ENCODE results near the gene IFI27L2.

The IFI27L2 gene

GRCh38 chr14:94123296-94123695 lies 6.1 kb downstream of the IFI27L2 start:
- no peak for DNase-seq (ENCODE audit: low read depth in 2 of 2)

DNA sequence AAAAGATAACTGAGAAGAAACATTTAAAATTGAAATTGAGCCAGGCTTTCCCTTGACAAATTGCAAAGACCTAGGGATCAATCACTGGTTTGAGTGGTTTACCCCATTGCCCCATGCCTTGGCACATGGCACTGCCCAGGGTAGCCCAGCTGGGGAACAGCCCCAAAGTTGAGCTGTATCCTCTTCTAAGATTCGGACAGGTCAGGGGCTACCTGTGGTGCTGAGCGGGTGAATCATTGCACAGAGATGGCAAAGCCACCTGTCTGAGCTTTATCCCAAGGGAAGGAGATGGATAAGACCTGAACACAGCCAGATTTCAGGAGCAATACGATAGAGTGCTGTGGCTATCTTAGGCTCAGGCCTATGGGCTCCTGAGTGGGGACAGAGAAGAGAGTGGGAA lies 7.0 kb downstream of the IFI27L2 start:
- no peak for DNase-seq (ENCODE audit: low read depth in 2 of 2)

GRCh38 chr14:94121485-94121884 lies 7.9 kb downstream of the IFI27L2 start:
- DNase-seq (ENCODE audit: low read depth in 2 of 2): no peak

GRCh38 chr14:94120667-94121340 lies 8.6 kb downstream of the IFI27L2 start:
- no peak for DNase-seq (ENCODE audit: low read depth in 2 of 2)

- DNase-seq (ENCODE audit: low read depth in 2 of 2): no peak
These were observed 10.3 kb downstream of the IFI27L2 start for GRCh38 chr14:94119071-94119470.

- no peak for DNase-seq (ENCODE audit: low read depth in 2 of 2)
These were observed 11.5 kb downstream of the IFI27L2 start for GRCh38 chr14:94117856-94118255.

- DNase-seq (ENCODE audit: low read depth in 2 of 2): no peak
These were observed 12.7 kb downstream of the IFI27L2 start for GRCh38 chr14:94116701-94117100.

- DNase-seq (ENCODE audit: low read depth in 2 of 2): no peak
These were observed 13.8 kb downstream of the IFI27L2 start for GRCh38 chr14:94115631-94116030.

DNA sequence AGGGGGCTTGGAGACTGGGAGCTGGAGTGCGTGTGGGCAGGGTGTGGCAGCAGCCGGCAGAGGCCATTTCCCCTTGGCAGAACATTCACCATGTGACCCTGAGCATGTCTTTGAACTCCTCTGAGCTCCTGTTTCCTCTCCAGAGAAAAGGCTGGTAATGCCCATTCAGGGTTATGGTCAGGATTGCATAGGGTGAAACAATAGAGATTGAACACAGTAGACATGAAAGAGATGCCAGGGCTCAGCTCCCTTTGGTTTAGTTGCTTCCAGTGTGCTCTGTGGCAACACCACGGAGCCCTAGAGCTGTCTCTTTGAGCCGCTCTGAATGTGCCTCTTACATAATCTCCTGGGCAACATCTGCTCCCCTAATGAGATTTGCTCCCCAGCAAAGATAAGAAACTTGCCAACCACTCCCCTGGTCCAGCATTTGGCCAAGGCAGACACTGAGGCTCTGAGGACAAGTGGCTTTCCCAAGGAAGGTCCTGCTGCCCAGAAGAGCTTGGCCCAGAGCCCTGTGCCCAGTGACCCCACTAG lies 14.3 kb downstream of the IFI27L2 start:
- DNase-seq (ENCODE audit: low read depth in 2 of 2): no peak

DNA sequence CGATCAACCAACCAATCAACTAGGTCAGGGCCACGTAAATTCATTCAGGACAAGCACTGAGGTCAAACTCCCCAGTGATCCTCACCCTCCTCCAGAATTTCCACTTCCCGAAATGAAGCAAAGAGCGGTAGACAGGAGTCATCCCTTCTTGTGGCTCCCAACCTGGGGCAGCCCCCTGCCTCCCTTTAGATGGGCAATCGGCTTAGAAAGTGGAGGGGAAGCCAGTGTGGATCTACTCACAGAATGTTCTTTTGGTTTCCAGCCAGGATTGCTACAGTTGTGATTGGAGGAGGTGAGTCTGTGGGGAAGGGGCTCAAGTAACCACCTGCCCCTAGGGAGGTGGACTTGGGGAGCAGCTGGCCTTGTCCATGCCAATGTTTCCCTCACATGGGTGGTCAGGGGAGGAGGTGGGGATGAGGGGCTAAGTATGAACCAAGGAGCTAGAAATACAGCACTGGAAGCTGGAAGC lies 14.8 kb downstream of the IFI27L2 start:
- DNase-seq (ENCODE audit: low read depth in 2 of 2): no peak

DNA sequence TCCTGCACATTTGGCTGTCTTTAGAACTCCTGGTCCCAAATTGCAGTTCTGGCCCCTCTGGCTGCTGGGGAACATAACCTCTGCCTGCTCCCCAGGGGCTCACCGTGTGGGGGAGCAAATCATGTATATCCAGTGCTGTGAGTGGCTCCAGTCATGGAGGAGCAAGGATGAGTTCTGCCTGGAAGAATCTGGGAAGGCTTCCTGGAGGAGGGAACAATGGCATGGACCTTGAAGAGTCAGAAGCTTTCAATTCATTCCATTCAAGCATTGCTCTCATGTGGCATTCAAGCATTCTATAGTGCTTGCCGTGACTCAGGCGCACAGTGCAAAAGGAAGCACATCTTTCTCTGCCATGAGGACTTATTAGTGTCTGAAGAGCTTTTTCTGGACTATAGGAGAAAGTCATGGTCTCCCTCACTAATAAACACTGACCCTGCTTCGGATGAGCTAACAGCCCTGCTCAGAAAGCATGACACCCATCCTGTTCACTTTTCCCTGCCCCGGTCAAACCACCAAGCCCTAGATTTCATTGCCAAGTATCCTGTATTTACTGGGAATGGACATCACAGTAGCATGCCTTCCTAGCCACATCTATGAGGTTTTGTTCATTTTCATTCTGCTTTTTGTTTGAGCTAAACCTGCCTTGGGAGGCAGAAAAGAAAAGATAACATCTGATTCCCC lies 15.4 kb downstream of the IFI27L2 start:
- no peak for DNase-seq (ENCODE audit: low read depth in 2 of 2)

GRCh38 chr14:94113490-94113889 lies 15.9 kb downstream of the IFI27L2 start:
- no peak for DNase-seq (ENCODE audit: low read depth in 2 of 2)

- no peak for DNase-seq (ENCODE audit: low read depth in 2 of 2)
These were observed 16.3 kb downstream of the IFI27L2 start for GRCh38 chr14:94113073-94113472.

GRCh38 chr14:94112513-94113063 lies 16.8 kb downstream of the IFI27L2 start:
- no peak for DNase-seq (ENCODE audit: low read depth in 2 of 2)

- no peak for DNase-seq (ENCODE audit: low read depth in 2 of 2)
These were observed 17.9 kb downstream of the IFI27L2 start for GRCh38 chr14:94111276-94112095.

DNA sequence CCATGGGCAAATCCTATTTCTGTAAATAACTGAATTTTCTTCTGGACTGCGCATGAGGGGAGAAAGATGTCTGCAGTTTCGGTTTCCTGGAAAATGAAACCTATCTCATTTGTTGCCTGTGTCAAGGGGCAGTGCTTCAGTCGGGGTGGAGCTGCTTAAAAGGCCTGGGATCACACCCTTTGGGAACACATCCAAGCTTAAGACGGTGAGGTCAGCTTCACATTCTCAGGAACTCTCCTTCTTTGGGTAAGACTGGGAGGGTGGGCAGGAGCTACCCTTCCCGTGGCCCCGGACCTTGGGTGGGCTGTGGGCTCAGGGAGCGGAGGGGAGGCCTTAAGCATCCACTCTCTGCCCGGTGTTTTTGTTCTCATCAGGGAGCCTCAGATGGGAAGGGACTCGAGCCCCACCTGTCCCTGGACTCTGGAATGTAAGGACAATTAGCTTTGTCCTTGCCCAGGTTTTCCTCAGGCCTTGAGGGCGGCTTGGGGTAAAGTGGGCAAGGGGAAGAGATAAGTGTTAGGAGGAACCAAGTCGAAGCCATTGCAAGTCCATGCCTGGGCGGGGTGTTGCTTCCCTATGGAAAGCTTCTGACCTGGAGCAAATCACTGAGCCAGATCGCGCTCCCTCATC lies 18.7 kb downstream of the IFI27L2 start, which contains the start of gene IFI27:
Gene IFI27, plus strand, starts transcription at position 185 of the 630 bp plus-strand sequence.
- DNase-seq (ENCODE audit: low read depth in 2 of 2): no peak

DNA sequence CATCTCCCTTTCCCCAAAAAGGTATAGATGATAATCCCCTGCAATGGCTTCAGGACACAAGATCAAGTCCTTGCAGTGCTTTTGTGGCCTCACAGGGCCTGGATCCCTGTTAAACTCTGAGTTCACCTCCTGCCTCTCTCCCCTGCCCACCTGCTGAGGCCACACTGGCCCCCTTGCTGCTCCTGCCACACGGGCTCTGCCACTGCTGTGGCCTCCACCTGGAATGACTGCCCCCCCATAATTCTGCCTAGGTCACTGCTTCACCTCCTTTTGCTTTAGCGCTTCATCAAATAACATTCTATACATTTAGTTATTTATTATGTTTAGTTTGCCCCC lies 19.5 kb downstream of the IFI27L2 start:
- no peak for DNase-seq (ENCODE audit: low read depth in 2 of 2)

DNA sequence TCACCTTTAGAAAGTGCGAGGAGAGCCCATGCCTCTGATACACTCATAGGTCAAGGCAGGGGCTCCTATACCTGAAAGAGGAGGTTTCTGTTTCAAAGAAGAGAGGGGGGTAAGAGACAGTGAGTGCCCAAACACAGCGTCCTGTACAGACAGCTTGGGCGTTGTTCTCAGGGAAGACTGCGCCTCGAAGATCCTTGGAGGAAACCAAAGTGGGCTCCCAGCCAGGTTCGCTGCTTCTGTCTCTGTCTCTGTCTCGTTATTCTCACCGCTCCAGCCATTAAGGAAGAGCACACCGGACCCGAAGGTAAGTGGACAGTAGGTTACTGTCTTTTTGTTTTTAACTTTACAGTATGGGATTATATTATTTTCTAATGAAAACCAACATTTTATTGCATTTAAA lies 24.7 kb downstream of the IFI27L2 start:
- DNase-seq (ENCODE audit: low read depth in 2 of 2): no peak

GRCh38 chr14:94103554-94104150 lies 25.8 kb downstream of the IFI27L2 start:
- DNase-seq (ENCODE audit: low read depth in 2 of 2): no peak

- DNase-seq (ENCODE audit: low read depth in 2 of 2): no peak
These were observed 26.5 kb downstream of the IFI27L2 start for GRCh38 chr14:94102768-94103482.

DNA sequence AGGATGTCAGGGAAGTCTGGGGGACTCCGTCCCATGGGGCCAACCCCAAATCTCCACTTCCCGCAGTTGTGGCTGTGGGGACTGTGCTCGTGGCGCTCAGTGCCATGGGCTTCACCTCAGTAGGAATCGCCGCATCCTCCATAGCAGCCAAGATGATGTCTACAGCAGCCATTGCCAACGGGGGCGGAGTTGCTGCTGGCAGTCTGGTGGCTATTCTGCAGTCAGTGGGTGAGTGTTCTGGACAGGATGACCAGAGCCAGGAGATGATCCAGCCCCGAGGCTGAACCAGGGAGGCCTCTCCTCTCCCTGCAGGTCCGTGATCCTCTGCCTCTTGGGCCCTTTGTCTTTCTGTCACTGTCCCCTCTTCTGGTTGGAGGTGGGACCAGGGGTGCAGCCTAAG lies 27.7 kb downstream of the IFI27L2 start:
- DNase-seq (ENCODE audit: low read depth in 2 of 2): no peak

Data from stimulated activated CD8-positive, alpha-beta memory T cell treated with anti-CD3 and anti-CD28 coated beads, Interleukin-15, amount 100 ng/mL, for 48 hours (primary cell).